ENCODE results near the gene KCNG1.

KCNG1 gene

GRCh38 chr20:51014797-51015722 is 7.8 kb downstream of the KCNG1 start:
- FAIRE-seq, result peak; percentile 98
- peak; percentile 96 for DNase-seq (ENCODE audit: insufficient read length, low spot score)

- no peak for DNase-seq (ENCODE audit: insufficient read length, low spot score)
- FAIRE-seq, result peak; percentile 4
Observed at GRCh38 chr20:51013577-51014330, 9.2 kb downstream of the KCNG1 start.

GRCh38 chr20:51012357-51012756 is 10.6 kb downstream of the KCNG1 start:
- DNase-seq (ENCODE audit: insufficient read length, low spot score) (no peak), FAIRE-seq (no peak)

- FAIRE-seq, result peak; percentile 13
- DNase-seq (ENCODE audit: insufficient read length, low spot score), result no peak
Observed at GRCh38 chr20:51011479-51011878, 11.4 kb downstream of the KCNG1 start.

GRCh38 chr20:51010932-51011331 is 12.0 kb downstream of the KCNG1 start:
- no peak for DNase-seq (ENCODE audit: insufficient read length, low spot score)
- FAIRE-seq, result peak; percentile 51

- DNase-seq (ENCODE audit: insufficient read length, low spot score) (no peak), FAIRE-seq (peak; percentile 54)
Observed at GRCh38 chr20:51010043-51010365, 12.9 kb downstream of the KCNG1 start.

- DNase-seq (ENCODE audit: insufficient read length, low spot score) (no peak), FAIRE-seq (no peak)
Observed at GRCh38 chr20:51009303-51010042, 13.4 kb downstream of the KCNG1 start.

- DNase-seq (ENCODE audit: insufficient read length, low spot score) (no peak), FAIRE-seq (no peak)
Observed at GRCh38 chr20:51008718-51009117, 14.2 kb downstream of the KCNG1 start.

- FAIRE-seq (no peak), DNase-seq (ENCODE audit: insufficient read length, low spot score) (no peak)
Observed at GRCh38 chr20:51005214-51005613, 17.7 kb downstream of the KCNG1 start.

GRCh38 chr20:51004781-51005180 is 18.1 kb downstream of the KCNG1 start:
- peak; percentile 86 for FAIRE-seq
- no peak for DNase-seq (ENCODE audit: insufficient read length, low spot score)

- FAIRE-seq (no peak), DNase-seq (ENCODE audit: insufficient read length, low spot score) (no peak)
Observed at GRCh38 chr20:51004305-51004727, 18.6 kb downstream of the KCNG1 start.

- DNase-seq (ENCODE audit: insufficient read length, low spot score), result no peak
- FAIRE-seq, result no peak
Observed at GRCh38 chr20:51003753-51004152, 19.2 kb downstream of the KCNG1 start.

GRCh38 chr20:51002633-51003032 is 20.3 kb downstream of the KCNG1 start:
- DNase-seq (ENCODE audit: insufficient read length, low spot score) (no peak), FAIRE-seq (no peak)

GRCh38 chr20:51001430-51002265 is 21.3 kb downstream of the KCNG1 start:
- DNase-seq (ENCODE audit: insufficient read length, low spot score) (no peak), FAIRE-seq (peak; percentile 74)

- DNase-seq (ENCODE audit: insufficient read length, low spot score), result no peak
- FAIRE-seq, result peak; percentile 87
Observed at GRCh38 chr20:50999355-50999754, 23.6 kb downstream of the KCNG1 start.

GRCh38 chr20:50996901-50997865 is 25.7 kb downstream of the KCNG1 start:
- DNase-seq (ENCODE audit: insufficient read length, low spot score) (peak; percentile 60), FAIRE-seq (peak; percentile 87)

- FAIRE-seq, result peak; percentile 83
- DNase-seq (ENCODE audit: insufficient read length, low spot score), result no peak
Observed at GRCh38 chr20:50995506-50995905, 27.4 kb downstream of the KCNG1 start.

GRCh38 chr20:50993876-50994275 is 29.0 kb downstream of the KCNG1 start:
- FAIRE-seq (no peak), DNase-seq (ENCODE audit: insufficient read length, low spot score) (no peak)
